Measurements from ENCODE around the gene SEMA5A.

Gene SEMA5A

DNA sequence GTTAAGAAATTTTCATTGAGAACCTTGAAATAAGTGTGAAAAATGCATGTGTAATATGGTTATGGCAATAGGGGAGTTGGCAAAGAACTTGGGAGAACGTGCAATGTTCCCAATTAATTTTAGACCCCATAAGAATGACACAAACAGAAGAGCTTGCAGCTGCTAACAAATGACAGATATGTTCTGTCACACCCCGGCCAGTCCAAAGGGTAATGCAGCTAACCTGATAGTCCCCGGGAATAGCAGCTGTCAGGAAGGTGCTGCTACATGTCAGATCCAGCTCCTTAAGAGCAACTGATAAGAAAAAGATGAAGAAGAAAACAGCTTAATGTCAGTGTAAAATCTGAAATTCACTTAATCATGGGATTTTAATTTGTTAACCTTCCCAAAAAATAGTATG, 30.4 kb downstream of the SEMA5A start:
- no peak for DNase-seq (ENCODE audit: low spot score)

GRCh38 chr5:9514968-9515367, 30.9 kb downstream of the SEMA5A start:
- DNase-seq (ENCODE audit: low spot score) = no peak

DNA sequence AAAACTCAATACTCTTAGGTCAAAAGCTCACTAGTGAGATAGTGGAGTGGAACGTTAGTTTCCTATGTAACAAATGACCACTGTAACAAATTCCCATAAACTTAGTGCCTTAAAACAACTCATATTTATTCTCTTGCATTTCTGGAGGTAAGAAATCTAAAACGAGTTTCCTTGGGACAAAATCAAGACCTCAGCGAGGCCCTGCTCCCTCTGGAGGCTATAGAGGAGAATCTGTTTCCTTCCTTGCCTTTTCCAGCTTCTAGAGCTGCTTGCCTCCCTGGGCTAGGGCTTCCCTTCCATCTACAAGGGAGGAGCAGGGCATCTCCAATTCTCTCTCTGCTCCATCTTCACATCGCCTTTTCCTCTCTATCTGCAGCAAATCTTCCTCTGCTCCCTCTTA, 32.0 kb downstream of the SEMA5A start:
- DNase-seq (ENCODE audit: low spot score) = no peak

DNA sequence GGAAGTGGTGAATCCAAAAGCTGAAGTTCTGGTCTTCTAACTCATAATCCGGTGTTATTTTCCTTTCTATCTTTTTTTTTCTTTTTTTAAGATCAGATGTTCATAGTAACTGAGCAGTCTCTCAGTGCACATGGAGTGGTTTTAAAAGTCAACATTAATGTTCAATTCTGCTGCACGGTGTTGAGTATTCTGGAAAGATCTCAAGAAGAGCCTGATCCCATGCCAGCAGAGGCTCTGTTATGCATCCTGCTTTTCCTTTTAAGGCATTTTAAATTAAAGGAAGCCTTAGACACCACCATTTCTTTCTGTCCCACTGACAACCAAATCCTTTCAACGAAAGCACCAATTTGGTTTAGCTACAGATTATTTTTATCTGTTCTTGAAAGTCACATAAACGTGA, 33.4 kb downstream of the SEMA5A start:
- DNase-seq (ENCODE audit: low spot score) = no peak

DNA sequence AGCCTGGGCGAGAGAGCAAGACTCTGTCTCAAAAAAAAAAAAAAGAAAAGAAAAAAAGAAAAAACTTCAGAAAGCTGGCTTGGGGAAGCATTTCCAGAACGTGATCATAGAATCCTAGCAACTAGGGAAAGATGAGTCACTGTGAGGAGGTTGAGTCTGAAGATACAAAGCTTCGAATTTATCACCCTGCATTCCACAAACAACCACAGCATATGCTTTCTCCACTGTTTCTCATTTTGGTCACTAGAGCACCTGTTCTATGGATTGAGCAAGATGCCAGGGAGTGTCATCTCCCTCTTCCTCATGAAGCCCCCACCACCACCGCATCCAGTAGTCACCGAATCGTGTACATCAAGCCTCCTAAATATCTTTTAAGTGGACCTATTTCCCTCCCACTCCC, 37.9 kb downstream of the SEMA5A start:
- no peak for DNase-seq (ENCODE audit: low spot score)

DNA sequence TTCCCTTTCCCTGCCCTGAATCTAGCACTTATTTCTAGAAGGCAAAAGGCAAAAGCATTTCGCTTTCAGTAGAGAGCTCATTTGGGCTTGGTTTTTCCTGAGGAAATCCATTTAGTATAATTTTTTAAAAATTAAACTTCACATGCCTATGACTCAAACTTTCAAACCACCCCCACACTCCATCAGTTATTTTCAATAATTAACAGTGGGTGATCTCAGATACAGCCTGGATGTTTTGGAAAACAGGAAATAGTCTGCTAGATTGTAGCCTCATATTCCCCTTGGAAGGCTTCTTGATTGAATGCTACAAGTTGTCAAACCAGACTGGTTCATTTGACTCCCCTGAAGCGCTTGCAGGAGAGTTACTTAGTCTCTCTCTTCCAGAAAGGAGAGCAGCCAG, 40.6 kb downstream of the SEMA5A start:
- no peak for DNase-seq (ENCODE audit: low spot score)

GRCh38 chr5:9502864-9503263, 43.0 kb downstream of the SEMA5A start:
- no peak for DNase-seq (ENCODE audit: low spot score)

DNA sequence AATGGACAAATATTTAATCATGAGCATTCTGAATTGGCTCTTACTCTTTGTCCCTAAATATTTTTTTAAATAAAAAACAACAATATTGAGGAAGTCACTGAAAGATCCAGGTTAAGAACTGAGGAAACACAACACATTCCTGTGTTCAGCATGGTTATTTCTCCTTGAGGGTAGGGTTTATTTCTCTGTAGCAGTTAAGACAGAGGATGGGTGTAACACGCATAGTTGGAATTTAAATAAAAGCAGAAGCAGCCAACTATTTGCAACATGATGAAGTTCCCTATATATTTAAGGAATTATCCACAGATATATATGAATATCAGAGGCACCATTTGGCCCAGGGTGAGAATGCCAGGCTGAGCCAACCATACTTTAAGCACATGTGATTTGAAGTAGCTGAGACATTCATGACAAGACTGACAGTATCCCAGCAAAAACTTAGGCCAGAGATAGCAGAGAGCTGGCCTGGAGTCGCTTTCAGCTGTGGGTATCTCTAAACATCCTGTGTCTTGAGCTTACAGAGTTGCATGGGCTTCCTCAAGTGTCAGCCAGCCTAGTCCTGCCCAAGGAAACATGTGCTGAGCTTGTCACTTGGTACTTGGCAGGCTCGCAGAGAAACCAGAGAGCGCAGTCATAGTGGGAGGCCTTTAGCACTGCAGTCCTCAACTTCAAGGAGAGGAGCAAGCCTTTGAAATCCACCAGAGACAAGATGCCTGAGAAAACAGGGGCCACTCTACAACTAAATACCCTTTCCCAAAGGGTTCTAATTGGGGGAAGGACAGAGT, 43.6 kb downstream of the SEMA5A start:
- DNase-seq (ENCODE audit: low spot score) = no peak

DNA sequence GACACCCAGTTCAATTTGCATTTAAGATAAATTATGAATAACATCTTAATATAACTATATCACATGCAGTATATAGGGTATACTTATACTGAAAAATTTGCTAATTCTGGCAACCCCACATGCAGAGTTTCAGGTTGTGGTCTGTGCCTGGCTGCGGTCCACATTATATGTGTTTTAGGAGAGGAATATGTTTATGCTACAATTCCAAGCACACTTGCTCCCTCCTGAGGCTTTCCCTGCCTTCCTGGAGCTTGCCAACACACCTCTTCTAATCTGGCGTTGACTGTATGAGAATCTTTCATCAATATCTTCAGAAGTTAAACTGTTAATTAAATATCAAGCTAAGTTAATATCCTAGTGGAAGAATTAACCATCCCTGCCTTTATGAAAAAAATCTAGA, 45.2 kb downstream of the SEMA5A start:
- DNase-seq (ENCODE audit: low spot score) = no peak

- no peak for DNase-seq (ENCODE audit: low spot score)
Observed at GRCh38 chr5:9500193-9500592, 45.7 kb downstream of the SEMA5A start.

- no peak for DNase-seq (ENCODE audit: low spot score)
Observed at GRCh38 chr5:9499498-9499876, 46.4 kb downstream of the SEMA5A start.

DNA sequence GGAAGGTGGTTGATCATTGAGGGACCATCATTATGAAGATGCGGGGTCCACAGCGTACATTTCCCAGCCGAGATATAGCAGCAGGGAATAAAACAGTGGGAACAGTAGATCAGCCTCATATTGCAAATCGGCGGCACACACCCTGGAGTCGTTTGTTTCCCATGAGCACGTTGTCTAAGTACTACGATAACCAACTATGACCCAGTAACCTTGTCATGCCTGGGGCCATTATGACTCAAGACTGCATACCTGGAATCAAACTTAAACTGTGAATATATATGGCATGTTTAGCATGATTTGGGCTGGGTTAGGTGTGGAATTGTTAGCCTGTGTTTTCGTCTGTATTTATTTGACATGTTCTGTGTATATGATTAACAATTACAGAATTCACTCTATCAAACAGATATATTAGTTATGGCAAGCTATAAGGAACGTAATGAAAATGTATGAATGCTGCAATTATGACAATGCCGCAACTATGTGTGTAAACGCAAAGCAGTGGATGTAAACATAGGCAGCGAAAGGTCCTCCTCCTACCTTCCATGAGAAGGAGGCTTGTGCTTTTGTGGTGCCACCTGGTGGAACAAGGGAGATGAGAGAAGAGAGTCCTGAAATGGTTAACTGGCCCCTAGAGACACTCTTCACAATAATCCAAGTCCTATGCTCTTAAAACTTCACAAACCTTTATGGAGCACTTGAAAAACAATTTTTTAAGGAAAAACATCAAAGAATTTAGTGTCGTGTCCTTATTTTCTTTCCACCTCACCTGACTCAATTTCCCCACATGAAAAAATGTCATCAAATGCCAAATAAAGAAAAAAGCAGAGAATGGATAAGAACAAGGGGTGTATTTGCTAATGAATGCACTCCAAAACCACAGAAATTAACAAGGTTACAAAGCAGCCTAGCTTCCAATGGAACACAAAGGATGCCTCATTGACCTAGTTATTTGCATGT, 47.1 kb downstream of the SEMA5A start:
- peak; percentile 13 for DNase-seq (ENCODE audit: low spot score)

GRCh38 chr5:9497347-9497746, 48.5 kb downstream of the SEMA5A start:
- DNase-seq (ENCODE audit: low spot score) = no peak

DNA sequence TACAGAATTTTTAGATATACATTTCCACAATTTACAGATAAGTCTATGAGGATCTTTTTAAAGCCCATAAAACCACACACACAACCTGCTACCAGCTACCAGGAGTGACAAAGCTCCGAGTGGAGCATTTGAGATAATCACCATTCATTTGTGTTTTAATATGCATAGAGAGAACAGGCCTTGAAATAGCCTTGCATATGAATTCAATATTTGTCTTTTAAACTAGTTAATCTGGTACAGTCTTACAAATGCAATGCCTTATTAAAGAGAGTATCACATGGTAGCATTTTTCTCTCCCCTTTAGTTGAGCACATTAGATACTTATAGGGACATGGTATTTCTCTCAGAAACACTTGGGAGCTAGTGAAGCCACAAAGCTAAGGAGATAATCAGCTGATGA, 49.1 kb downstream of the SEMA5A start:
- no peak for DNase-seq (ENCODE audit: low spot score)

GRCh38 chr5:9495121-9495520, 50.8 kb downstream of the SEMA5A start:
- DNase-seq (ENCODE audit: low spot score) = no peak

DNA sequence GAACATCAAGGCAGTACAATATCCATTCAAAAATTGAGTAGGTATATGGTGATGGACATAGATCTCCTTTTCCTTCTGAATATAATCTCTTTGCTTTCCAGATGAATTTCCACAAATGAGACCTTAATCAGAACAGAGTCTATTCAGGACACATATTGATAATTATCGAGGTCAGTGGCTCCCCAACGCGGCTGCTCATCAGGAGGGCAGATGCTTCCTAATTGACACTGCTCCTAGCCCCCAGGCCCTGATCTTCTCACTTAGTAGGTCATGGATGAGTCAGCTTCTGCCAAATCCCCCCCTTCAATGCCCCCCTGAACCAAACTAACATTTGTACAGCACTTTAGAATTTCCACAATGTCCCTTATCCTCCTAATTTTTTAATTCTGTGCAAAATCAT, 51.6 kb downstream of the SEMA5A start:
- no peak for DNase-seq (ENCODE audit: low spot score)

GRCh38 chr5:9490494-9491097, 55.3 kb downstream of the SEMA5A start:
- DNase-seq (ENCODE audit: low spot score) = no peak

GRCh38 chr5:9483779-9484178, 62.1 kb downstream of the SEMA5A start:
- no peak for DNase-seq (ENCODE audit: low spot score)

DNA sequence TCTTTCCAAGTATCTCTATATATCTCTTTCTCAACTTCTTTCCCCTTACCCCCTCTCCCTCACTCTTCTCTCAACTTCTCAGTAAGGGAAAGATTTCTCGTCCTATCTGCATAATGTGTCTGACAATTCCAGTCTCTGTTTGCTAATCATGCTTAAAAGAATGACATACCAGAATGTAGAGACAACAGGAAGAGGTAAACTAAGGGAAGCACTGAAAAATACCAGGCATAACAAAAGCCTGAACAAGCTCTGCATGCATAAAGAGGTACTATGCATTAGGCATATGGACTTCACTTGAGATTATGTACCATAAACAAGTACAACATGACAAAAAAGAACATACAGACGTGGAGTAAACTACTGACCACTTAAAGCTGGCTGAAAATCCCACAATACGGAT, 62.6 kb downstream of the SEMA5A start:
- DNase-seq (ENCODE audit: low spot score) = no peak

DNA sequence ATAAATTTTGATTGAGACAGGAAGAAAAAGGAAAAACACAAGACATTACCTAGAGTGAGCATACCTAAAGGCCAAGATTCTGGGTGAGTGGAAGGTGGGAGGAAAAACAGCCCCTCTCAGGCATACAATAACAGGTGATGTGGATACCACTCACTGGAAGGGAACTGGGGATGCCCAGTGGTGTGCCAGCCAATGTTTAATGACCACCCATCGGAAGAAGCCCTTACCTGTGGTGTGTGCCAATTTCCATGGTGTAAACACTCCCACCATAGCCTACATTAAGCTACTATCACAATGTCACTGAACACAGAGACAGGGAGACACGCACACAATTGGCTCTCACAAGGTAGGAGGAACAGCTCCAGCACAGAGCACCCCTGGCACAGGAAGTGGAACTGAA, 63.5 kb downstream of the SEMA5A start:
- no peak for DNase-seq (ENCODE audit: low spot score)

DNA sequence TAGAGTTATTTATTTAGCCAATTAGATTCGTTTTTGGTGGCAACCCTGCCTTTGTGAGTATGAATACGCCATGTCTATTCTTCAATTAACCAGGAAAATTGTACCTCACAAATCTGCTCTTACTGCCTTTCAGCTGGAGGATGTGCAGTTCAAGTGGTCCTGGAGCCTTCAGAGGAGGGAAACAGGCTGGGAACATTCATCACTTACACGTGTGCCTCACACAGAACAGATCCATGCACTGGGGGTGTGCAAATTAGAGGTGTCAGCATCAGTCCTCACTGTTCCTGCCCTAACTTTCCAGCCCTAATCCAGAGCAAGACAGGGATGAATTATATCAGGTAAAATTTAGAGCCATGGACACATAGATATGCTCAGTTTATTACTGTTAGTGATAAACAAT, 65.4 kb downstream of the SEMA5A start:
- DNase-seq (ENCODE audit: low spot score) = no peak

DNA sequence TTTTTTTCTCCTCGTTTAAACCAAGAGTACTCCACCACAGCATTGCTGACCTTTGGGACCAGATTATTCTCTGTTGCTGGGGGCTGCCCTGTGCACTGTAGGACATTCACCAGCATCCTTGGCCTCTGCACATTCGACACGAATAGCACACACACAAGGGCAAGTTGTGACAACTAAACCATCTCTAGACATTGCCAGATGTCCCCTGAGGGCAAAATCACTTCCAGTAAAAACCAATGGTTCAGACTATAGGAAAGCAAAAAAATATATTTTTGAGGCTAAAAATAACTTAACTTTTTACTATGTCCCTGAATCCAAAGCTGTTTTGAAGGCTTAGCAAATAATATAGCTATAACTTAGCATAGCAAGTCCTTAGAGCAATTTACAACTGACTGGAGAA, 65.9 kb downstream of the SEMA5A start:
- no peak for DNase-seq (ENCODE audit: low spot score)

GRCh38 chr5:9479361-9479760, 66.5 kb downstream of the SEMA5A start:
- DNase-seq (ENCODE audit: low spot score) = no peak
